ENCODE measurements around the gene EXOSC6. TPM values are rescaled to one million over a fixed set of nuclear protein-coding genes. Genes with fewer than 3 reads are reported as not detected.
A peak's percentile ranks its signal among the peaks of the same experiment; 100 is the strongest.

Gene EXOSC6
- polyA plus RNA-seq, 1 of the 3 experiments (the other 2 are of a cell fraction), result 10.0 TPM

DNA sequence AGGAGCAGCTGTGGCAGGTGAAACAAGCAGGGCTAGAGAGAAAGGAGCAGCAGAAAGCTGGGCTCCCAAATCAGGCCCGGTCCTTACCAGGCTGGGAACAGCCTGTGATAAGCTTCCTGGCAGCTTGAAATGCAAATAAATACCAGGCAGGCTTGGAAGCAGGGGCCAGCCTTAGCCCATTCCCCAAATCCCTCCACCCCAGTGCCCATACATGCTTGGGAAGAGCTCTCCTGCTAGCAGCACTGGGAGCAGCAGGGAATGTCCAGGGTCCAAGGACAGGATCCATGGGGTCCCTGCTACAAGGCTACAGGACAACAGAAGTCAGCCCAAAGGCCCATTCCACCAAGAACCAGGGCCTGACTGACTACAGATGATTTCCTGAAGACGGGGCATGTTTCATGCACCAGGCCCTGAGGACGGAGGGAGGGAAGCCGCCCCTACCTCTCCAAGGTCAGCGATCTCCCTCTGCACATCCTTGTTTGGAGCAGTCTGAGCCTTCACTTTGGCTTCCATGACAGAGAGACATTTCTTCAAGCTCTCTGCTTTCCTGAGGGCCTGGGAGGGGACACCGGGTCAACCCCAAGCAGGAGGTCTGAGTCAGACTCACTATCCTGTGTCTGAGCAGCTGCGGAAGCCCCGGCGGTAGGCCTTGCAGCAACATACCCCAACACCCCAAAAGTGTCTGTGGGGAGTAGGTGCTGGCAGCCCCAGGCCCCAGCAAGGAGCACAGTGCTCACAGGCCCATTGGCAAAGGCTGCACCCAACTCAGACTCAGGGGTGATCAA, 2.6 kb upstream of the EXOSC6 start:
- H2AFZ ChIP-seq (ENCODE audit: low read depth), result no peak overlapping the region
- POLR2A ChIA-PET, result no interaction called here

DNA sequence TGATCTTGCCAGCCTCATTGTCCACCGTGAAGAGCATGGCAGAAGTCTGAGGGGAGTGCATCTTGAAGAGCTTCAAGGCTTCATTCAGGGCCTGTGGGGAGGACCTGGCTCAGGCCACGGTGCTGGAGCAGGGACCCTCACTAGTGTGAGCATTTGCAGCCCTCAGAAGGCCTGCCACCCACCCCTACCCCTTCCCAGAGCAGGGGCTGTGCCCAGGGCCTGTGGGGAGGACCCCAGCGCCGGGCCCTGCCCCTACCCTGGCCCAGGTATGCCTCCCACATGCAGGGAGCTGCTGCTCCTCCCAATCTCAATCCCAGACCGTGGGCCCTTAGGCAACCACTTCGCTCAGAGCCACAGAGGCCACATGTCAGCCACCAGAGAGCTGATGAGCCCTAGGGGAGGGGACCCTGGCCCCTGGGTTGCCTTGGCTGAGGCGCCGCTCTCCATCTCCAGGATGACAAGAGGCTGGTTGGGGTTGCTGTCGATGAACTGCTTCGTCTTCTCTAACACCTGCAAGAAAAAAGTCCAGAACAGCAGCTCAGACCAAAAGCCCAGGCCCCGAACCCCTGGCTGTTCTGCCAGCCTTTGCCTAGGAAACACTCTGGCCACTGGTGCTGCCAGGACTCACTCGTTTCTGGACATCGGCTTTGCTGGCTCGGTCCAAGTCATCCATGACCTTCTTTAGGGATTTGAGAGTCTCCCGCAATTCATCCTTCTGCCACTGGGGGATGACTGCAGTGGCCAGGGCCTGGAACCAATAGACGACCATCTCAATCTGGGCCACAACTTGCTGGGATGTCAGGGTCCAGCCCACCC, 1.8 kb upstream of the EXOSC6 start:
- Histone ChIP-seq H3F3A (replicated peaks; ENCODE audit: insufficient read depth) (peaks cover 21% of the 10 kb centered on the region), H3K27me3 (ENCODE audit: insufficient read depth) (no peaks in the 10 kb centered on the region), H4K20me1 (ENCODE audit: insufficient read depth) (peaks cover 24% of the 10 kb centered on the region), H3K4me2 (no peak overlapping the region), H3K4me1 (ENCODE audit: control insufficient read depth in 1 of 2, insufficient read depth in 2 of 2, low read depth in 1 of 2, low read length in 1 of 2) (peaks cover 0 to 8% of the 10 kb centered on the region in 2 experiments; a peak in 2 of 4 replicates), H3K9me3 (no peaks in the 10 kb centered on the region), H3K36me3 (replicated peaks in 1 of 2; ENCODE audit: control insufficient read depth in 1 of 2, insufficient read depth in 2 of 2, low read length in 1 of 2) (peaks cover 46 to 55% of the 10 kb centered on the region in 2 experiments), H2AFZ (ENCODE audit: low read depth) (no peak overlapping the region), H3K9me2 (no peaks in the 10 kb centered on the region), H3K27ac (ENCODE audit: low read depth in 2 of 2, low read length in 1 of 2) (no peak overlapping the region), H3K79me2 (ENCODE audit: insufficient read depth) (peaks cover 27% of the 10 kb centered on the region), H3K9ac (no peak overlapping the region), H3K4me3 (ENCODE audit: low read depth in 2 of 2, low read length in 1 of 2) (no peak overlapping the region)
- WGBS (ENCODE audit: low lambda C conversion rate), result 83% methylated on average over 12 of the region's 16 CpGs
- ChIA-PET POLR2A (interaction anchor here (2.0 kb wide), 1 partner anchor 8 kb away, joined by 5 read pairs; no protein-coding TSS in a partner anchor), CTCF (interaction anchor here (0.7 to 10.1 kb wide), 6 partner anchors 10 to 32 kb away, joined by 3 to 76 read pairs (median 10); no protein-coding TSS in a partner anchor)
- DNase-seq, result peak; percentile 62
- no peak for TF ChIP-seq ELF1 (IDR thresholded peaks at IDR 0.05)
- TF ChIP-seq, protein P1, sequence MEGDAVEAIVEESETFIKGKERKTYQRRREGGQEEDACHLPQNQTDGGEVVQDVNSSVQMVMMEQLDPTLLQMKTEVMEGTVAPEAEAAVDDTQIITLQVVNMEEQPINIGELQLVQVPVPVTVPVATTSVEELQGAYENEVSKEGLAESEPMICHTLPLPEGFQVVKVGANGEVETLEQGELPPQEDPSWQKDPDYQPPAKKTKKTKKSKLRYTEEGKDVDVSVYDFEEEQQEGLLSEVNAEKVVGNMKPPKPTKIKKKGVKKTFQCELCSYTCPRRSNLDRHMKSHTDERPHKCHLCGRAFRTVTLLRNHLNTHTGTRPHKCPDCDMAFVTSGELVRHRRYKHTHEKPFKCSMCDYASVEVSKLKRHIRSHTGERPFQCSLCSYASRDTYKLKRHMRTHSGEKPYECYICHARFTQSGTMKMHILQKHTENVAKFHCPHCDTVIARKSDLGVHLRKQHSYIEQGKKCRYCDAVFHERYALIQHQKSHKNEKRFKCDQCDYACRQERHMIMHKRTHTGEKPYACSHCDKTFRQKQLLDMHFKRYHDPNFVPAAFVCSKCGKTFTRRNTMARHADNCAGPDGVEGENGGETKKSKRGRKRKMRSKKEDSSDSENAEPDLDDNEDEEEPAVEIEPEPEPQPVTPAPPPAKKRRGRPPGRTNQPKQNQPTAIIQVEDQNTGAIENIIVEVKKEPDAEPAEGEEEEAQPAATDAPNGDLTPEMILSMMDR (IDR thresholded peaks at IDR 0.05), result peak; percentile 55
- TF ChIP-seq SMC3 (IDR thresholded peaks at IDR 0.05; ENCODE audit: low read depth, low read length), result 0 out of 2 replicates have a peak, but pooled peaks have one; percentile 13
- TF ChIP-seq FOSL2 (IDR thresholded peaks at IDR 0.05; ENCODE audit: borderline replicate concordance, low read depth), result no peak

More for the DNA sequence above, 2.6 kb upstream of the EXOSC6 start:
- Histone ChIP-seq H3K4me2 (no peak overlapping the region), H3K9me3 (no peaks in the 10 kb centered on the region), H3K4me3 (ENCODE audit: low read depth in 2 of 2, low read length in 1 of 2) (no peak overlapping the region), H3F3A (replicated peaks; ENCODE audit: insufficient read depth) (peaks cover 21% of the 10 kb centered on the region), H3K4me1 (ENCODE audit: control insufficient read depth in 1 of 2, insufficient read depth in 2 of 2, low read depth in 1 of 2, low read length in 1 of 2) (peaks cover 0 to 7% of the 10 kb centered on the region in 2 experiments; a peak in 2 of 4 replicates), H3K9ac (no peak overlapping the region), H3K27me3 (ENCODE audit: insufficient read depth) (no peaks in the 10 kb centered on the region), H3K9me2 (no peaks in the 10 kb centered on the region), H3K27ac (ENCODE audit: low read depth in 2 of 2, low read length in 1 of 2) (no peak overlapping the region), H4K20me1 (ENCODE audit: insufficient read depth) (peaks cover 17% of the 10 kb centered on the region), H3K79me2 (ENCODE audit: insufficient read depth) (peaks cover 18% of the 10 kb centered on the region), H3K36me3 (replicated peaks in 1 of 2; ENCODE audit: control insufficient read depth in 1 of 2, insufficient read depth in 2 of 2, low read length in 1 of 2) (peaks cover 47 to 63% of the 10 kb centered on the region in 2 experiments)
- TF ChIP-seq, protein P1 (IDR thresholded peaks at IDR 0.05), result 0 out of 2 replicates have a peak, but pooled peaks have one; percentile 4
- TF ChIP-seq TCF12 (IDR thresholded peaks at IDR 0.05) (no peak), EP300 (IDR thresholded peaks at IDR 0.05; ENCODE audit: borderline replicate concordance in 1 of 2, low read depth in 1 of 2, low read length in 1 of 2) (no peak), GABPA (IDR thresholded peaks at IDR 0.05; ENCODE audit: low read depth) (no peak)
- WGBS (ENCODE audit: low lambda C conversion rate), result 94% methylated on average over 4 of the region's 9 CpGs
- CTCF ChIA-PET, result interaction anchor here (0.7 to 10.1 kb wide), 6 partner anchors 9 to 31 kb away, joined by 3 to 76 read pairs (median 10); no protein-coding TSS in a partner anchor
- no peak for DNase-seq

Data from SK-N-SH (cell line).